Measurements from ENCODE around the gene POLK. TPM values are rescaled to one million over a fixed set of nuclear protein-coding genes. Genes with fewer than 3 reads are reported as not detected.

The POLK gene
- total RNA-seq, 8 experiments from 2014 or later: 16.7 to 46.4 (median 29.9) TPM

GRCh38 chr5:75620184-75620959 is 108.7 kb downstream of the POLK start:
- Histone ChIP-seq H3K4me1 (replicated peaks in 1 of 2) (peaks cover 8 to 14% of the 10 kb centered on the region in 2 donors), H3K4me3 (no peak overlapping the region), H3K27ac (no peak overlapping the region)
- WGBS, 10 experiments: 40 to 100% (median 68%) methylated on average over 1 to 4 of the region's 4 CpGs
- in situ Hi-C loops (cut with MboI; ENCODE audit: low pct_unique_long_range_greater_than_20kb in 2 of 9, low sequenced_read_pairs in 9 of 9, unreplicated experiment in 9 of 9): no loop called here
- ATAC-seq (replicated peaks in 6 of 8): peak in 1 of 8 experiments; percentile 32

GRCh38 chr5:75622564-75622963 is 110.9 kb downstream of the POLK start:
- in situ Hi-C loops (cut with MboI; ENCODE audit: low pct_unique_long_range_greater_than_20kb in 2 of 9, low sequenced_read_pairs in 9 of 9, unreplicated experiment in 9 of 9): no loop called here
- no peak for ATAC-seq (replicated peaks in 6 of 8)

GRCh38 chr5:75623846-75624245 is 112.2 kb downstream of the POLK start:
- no peak overlapping the region for H3K27ac ChIP-seq
- no peak overlapping the region for H3K4me3 ChIP-seq
- in situ Hi-C loops (cut with MboI; ENCODE audit: low pct_unique_long_range_greater_than_20kb in 2 of 9, low sequenced_read_pairs in 9 of 9, unreplicated experiment in 9 of 9): no loop called here
- no peak for ATAC-seq (replicated peaks in 6 of 8)
- no peaks in the 10 kb centered on the region for H3K4me1 ChIP-seq (replicated peaks in 1 of 2)

More at GRCh38 chr5:75622564-75622963, 110.9 kb downstream of the POLK start:
- Histone ChIP-seq H3K27ac (no peak overlapping the region), H3K4me3 (no peak overlapping the region), H3K4me1 (replicated peaks in 1 of 2) (no peaks in the 10 kb centered on the region)
- whole genome bisulfite sequencing, 10 experiments: 33 to 91% (median 83%) methylated on average over 1 to 4 of the region's 4 CpGs; no CpG with 5 or more reads in 5 of the 10 experiments

GRCh38 chr5:75626959-75627358 is 115.3 kb downstream of the POLK start:
- no peaks in the 10 kb centered on the region for H3K4me1 ChIP-seq (replicated peaks in 1 of 2)
- no peak for ATAC-seq (replicated peaks in 6 of 8)
- in situ Hi-C loops (cut with MboI; ENCODE audit: low pct_unique_long_range_greater_than_20kb in 2 of 9, low sequenced_read_pairs in 9 of 9, unreplicated experiment in 9 of 9): no loop called here
- no peak overlapping the region for H3K27ac ChIP-seq
- no peak overlapping the region for H3K4me3 ChIP-seq

- Histone ChIP-seq H3K4me3 (no peak overlapping the region), H3K4me1 (replicated peaks in 1 of 2) (no peaks in the 10 kb centered on the region), H3K27ac (no peak overlapping the region)
- WGBS, 10 experiments: 75 to 100% (median 95%) methylated on average over 1 of the region's 1 CpG; no CpG with 5 or more reads in 4 of the 10 experiments
- no peak for ATAC-seq (replicated peaks in 6 of 8)
- in situ Hi-C loops (cut with MboI; ENCODE audit: low pct_unique_long_range_greater_than_20kb in 2 of 9, low sequenced_read_pairs in 9 of 9, unreplicated experiment in 9 of 9): no loop called here
Observed at GRCh38 chr5:75627801-75628200, 116.1 kb downstream of the POLK start.

- Histone ChIP-seq H3K4me1 (replicated peaks in 1 of 2) (no peaks in the 10 kb centered on the region), H3K4me3 (no peak overlapping the region), H3K27ac (no peak overlapping the region)
- 80 to 100% (median 100%) methylated on average over 1 to 2 of the region's 2 CpGs; no CpG with 5 or more reads in 3 of the 10 experiments for WGBS, 10 experiments
- in situ Hi-C loops (cut with MboI; ENCODE audit: low pct_unique_long_range_greater_than_20kb in 2 of 9, low sequenced_read_pairs in 9 of 9, unreplicated experiment in 9 of 9): no loop called here
- ATAC-seq (replicated peaks in 6 of 8): no peak
Observed at GRCh38 chr5:75630875-75631274, 119.2 kb downstream of the POLK start.

GRCh38 chr5:75632321-75632720 is 120.6 kb downstream of the POLK start:
- no peak for ATAC-seq (replicated peaks in 6 of 8)
- 100% methylated on average over 1 of the region's 1 CpG; no CpG with 5 or more reads in 5 of the 10 experiments for WGBS, 10 experiments
- in situ Hi-C loops (cut with MboI; ENCODE audit: low pct_unique_long_range_greater_than_20kb in 2 of 9, low sequenced_read_pairs in 9 of 9, unreplicated experiment in 9 of 9): no loop called here
- no peak overlapping the region for H3K4me3 ChIP-seq
- no peaks in the 10 kb centered on the region for H3K4me1 ChIP-seq (replicated peaks in 1 of 2)
- H3K27ac ChIP-seq: no peak overlapping the region

GRCh38 chr5:75637949-75638348 is 126.3 kb downstream of the POLK start:
- Histone ChIP-seq H3K4me1 (replicated peaks in 1 of 2) (no peaks in the 10 kb centered on the region), H3K4me3 (no peak overlapping the region), H3K27ac (no peak overlapping the region)
- in situ Hi-C loops (cut with MboI; ENCODE audit: low pct_unique_long_range_greater_than_20kb in 2 of 9, low sequenced_read_pairs in 9 of 9, unreplicated experiment in 9 of 9): no loop called here
- 13 to 100% (median 73%) methylated on average over 1 of the region's 1 CpG; no CpG with 5 or more reads in 3 of the 10 experiments for WGBS, 10 experiments
- peak in 3 of 8 experiments; percentile 55 to 90 (median 71) for ATAC-seq (replicated peaks in 6 of 8)

- ATAC-seq (replicated peaks in 6 of 8): no peak
- no peaks in the 10 kb centered on the region for H3K4me1 ChIP-seq (replicated peaks in 1 of 2)
- no peak overlapping the region for H3K4me3 ChIP-seq
- peak overlapping the region in 1 of 2 donors; percentile 67 for H3K27ac ChIP-seq
- in situ Hi-C loops (cut with MboI; ENCODE audit: low pct_unique_long_range_greater_than_20kb in 2 of 9, low sequenced_read_pairs in 9 of 9, unreplicated experiment in 9 of 9): no loop called here
- 39 to 100% (median 73%) methylated on average over 1 to 3 of the region's 3 CpGs for WGBS, 10 experiments
Observed at GRCh38 chr5:75639535-75640311, 128.0 kb downstream of the POLK start.

- H3K4me3 ChIP-seq: no peak overlapping the region
- H3K4me1 ChIP-seq (replicated peaks in 1 of 2): no peaks in the 10 kb centered on the region
- peak overlapping the region in 1 of 2 donors; percentile 67 for H3K27ac ChIP-seq
- peak in 4 of 8 experiments; percentile 33 to 95 (median 61) for ATAC-seq (replicated peaks in 6 of 8)
- in situ Hi-C loops (cut with MboI; ENCODE audit: low pct_unique_long_range_greater_than_20kb in 2 of 9, low sequenced_read_pairs in 9 of 9, unreplicated experiment in 9 of 9): no loop called here
Observed at GRCh38 chr5:75640395-75640794, 128.7 kb downstream of the POLK start.

- Histone ChIP-seq H3K4me1 (replicated peaks in 1 of 2) (no peaks in the 10 kb centered on the region), H3K4me3 (no peak overlapping the region), H3K27ac (no peak overlapping the region)
- 39 to 100% (median 71%) methylated on average over 1 to 2 of the region's 2 CpGs; no CpG with 5 or more reads in 1 of the 10 experiments for WGBS, 10 experiments
- in situ Hi-C loops (cut with MboI; ENCODE audit: low pct_unique_long_range_greater_than_20kb in 2 of 9, low sequenced_read_pairs in 9 of 9, unreplicated experiment in 9 of 9): no loop called here
- ATAC-seq (replicated peaks in 6 of 8): no peak
Observed at GRCh38 chr5:75640826-75641225, 129.1 kb downstream of the POLK start.

GRCh38 chr5:75648712-75649111 is 137.0 kb downstream of the POLK start:
- WGBS, 10 experiments: 92 to 100% (median 93%) methylated on average over 2 of the region's 2 CpGs; no CpG with 5 or more reads in 7 of the 10 experiments
- Histone ChIP-seq H3K4me3 (no peak overlapping the region), H3K4me1 (replicated peaks in 1 of 2) (no peaks in the 10 kb centered on the region), H3K27ac (no peak overlapping the region)
- in situ Hi-C loops (cut with MboI; ENCODE audit: low pct_unique_long_range_greater_than_20kb in 2 of 9, low sequenced_read_pairs in 9 of 9, unreplicated experiment in 9 of 9): no loop called here
- no peak for ATAC-seq (replicated peaks in 6 of 8)
